Memory B cell (primary cell): Measurements from ENCODE around the gene SSX3.
"Not testable (repeated sequence)": the region's sequence is repeated elsewhere in the genome, so short reads cannot be mapped to it uniquely, and the experiment has no call there.

Source experiments
- ATAC-seq: fragments of 150-1000 bp; cut with Tn5 transposase; 2 replicates; pipeline ENCODE4 v1.10.0; 2021; ENCODE audit warnings: low read depth, mild to moderate bottlenecking, moderate library complexity
- DNase-seq, 2 donors: peaks; one replicate each; pipeline ENCODE4 v3.0.0; 2022; ENCODE audit warnings: low spot score in 2 of 2
- H3K27ac Mint-ChIP-seq: one replicate; pipeline ENCODE4 v1.8.0; 2022; ENCODE audit warnings: mild to moderate bottlenecking, moderate library complexity, mixed read lengths
- H3K27me3 Mint-ChIP-seq: one replicate; pipeline ENCODE4 v1.8.0; 2022; ENCODE audit warnings: mixed read lengths
- H3K36me3 Mint-ChIP-seq: one replicate; pipeline ENCODE4 v1.8.0; 2022; ENCODE audit warnings: mild to moderate bottlenecking, mixed read lengths
- H3K4me1 Mint-ChIP-seq: one replicate; pipeline ENCODE4 v1.8.0; 2022; ENCODE audit warnings: mixed read lengths
- H3K4me3 Mint-ChIP-seq: one replicate; pipeline ENCODE4 v1.8.0; 2022; ENCODE audit warnings: mild to moderate bottlenecking, moderate library complexity, mixed read lengths
- H3K9me3 Mint-ChIP-seq: one replicate; pipeline ENCODE4 v1.8.0; 2022; ENCODE audit warnings: mixed read lengths

The SSX3 gene, protein sequence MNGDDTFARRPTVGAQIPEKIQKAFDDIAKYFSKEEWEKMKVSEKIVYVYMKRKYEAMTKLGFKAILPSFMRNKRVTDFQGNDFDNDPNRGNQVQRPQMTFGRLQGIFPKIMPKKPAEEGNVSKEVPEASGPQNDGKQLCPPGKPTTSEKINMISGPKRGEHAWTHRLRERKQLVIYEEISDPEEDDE

DNA sequence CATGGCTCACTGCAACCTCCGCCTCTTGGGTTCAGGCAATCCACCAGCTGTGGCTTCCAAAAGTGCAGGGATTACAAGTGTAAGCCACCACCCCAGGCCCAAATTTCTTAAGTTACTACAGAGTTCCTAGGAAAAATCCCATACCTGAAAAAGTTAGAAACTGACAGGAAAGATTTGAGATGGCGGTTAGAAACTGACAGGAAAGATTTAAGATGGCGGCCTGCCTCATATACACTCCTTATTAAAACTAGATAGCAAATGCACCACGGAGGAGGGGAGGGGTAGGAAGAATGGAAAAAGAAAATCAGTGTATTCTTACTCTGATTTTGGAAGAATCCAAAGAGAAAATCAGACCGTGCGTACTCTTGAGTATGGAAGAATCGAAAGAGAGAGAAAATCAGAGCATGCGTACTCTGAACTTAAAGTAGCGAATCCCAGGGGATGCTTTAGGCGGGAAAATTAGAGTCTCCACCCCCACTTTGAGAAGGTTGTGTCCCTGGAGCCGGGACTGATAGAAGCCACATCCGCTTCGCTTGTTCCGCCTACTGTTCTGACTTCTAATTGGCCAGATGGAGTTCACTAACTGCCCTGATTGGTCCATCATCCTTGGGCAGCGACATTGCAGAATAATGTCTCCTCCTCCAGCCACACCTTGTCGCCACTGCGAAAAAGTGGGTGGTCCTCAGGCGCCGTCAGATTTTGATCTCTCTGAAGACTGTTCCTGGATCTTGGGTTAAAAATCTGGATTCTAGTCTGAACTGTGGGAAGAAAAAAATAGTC, at the start of gene SSX3:
Gene SSX3, minus strand, starts transcription at position 389 of the 780 bp plus-strand sequence. CDS start 1,454 bp downstream, outside the sequence.
- H3K4me1 Mint-ChIP-seq, H3K36me3 Mint-ChIP-seq, ATAC-seq, DNase-seq, H3K4me3 Mint-ChIP-seq, H3K9me3 Mint-ChIP-seq, H3K27ac Mint-ChIP-seq, H3K27me3 Mint-ChIP-seq: not testable (repeated sequence)

DNA sequence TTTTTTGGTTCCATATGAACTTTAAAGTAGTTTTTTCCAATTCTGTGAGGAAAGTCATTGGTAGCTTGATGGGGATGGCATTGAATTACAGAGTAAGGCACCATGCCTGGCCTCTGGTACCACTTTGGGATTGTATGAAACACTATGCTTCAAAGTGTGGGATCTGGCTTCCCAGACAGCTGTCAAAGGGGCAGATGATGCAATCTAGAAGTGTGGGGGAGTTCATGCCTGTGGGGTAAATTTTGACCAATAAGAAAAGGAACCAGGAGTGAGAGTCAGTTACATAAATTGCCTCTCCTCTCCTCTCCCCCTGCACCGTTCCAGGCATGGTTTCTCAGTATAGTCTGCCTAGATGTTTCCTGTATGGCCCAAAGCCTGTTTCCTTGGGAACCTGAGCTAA, 41.3 kb upstream of the SSX3 start:
- not testable (repeated sequence) for H3K4me1 Mint-ChIP-seq, H3K27me3 Mint-ChIP-seq, DNase-seq, H3K36me3 Mint-ChIP-seq, ATAC-seq, H3K9me3 Mint-ChIP-seq, H3K4me3 Mint-ChIP-seq, H3K27ac Mint-ChIP-seq

DNA sequence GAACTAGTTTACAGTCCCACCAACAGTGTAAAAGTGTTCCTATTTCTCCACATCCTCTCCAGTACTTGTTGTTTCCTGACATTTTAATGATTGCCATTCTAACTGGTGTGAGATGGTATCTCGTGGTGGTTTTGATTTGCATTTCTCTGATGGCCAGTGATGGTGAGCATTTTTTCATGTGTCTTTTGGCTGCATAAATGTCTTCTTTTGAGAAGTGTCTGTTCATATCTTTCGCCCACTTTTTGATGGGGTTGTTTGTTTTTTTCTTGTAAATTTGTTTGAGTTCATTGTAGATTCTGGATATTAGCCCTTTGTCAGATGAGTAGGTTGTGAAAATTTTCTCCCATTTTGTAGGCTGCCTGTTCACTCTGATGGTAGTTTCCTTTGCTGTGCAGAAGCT, 40.4 kb upstream of the SSX3 start:
- not testable (repeated sequence) for ATAC-seq

DNA sequence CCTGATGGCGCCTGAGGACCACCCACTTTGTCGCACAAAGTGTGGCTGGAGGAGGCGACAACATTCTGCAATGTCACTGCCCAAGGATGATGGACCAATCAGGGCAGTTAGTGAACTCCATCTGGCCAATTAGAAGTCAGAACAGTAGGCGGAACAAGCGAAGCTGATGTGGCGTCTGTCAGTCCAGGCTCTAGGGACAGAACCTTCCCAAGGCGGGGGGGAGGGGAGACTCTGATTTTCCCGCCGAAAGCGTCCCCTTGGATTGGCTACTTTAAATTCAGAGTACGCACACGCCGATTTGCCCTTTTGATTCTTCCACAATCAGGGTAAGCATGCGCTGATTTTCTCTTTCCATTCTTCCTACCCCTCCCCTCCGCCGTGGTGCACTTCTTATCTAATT, 26.7 kb upstream of the SSX3 start, which contains the start of gene SSX4:
Gene SSX4, plus strand, starts transcription at position 301 of the 400 bp plus-strand sequence. CDS start 515 bp downstream, outside the sequence.
- not testable (repeated sequence) for H3K27ac Mint-ChIP-seq, H3K27me3 Mint-ChIP-seq, H3K4me3 Mint-ChIP-seq, DNase-seq, H3K4me1 Mint-ChIP-seq, H3K9me3 Mint-ChIP-seq, H3K36me3 Mint-ChIP-seq, ATAC-seq

More for the DNA sequence above, 40.4 kb upstream of the SSX3 start:
- not testable (repeated sequence) for H3K27ac Mint-ChIP-seq, DNase-seq, H3K9me3 Mint-ChIP-seq, H3K4me1 Mint-ChIP-seq, H3K36me3 Mint-ChIP-seq, H3K27me3 Mint-ChIP-seq, H3K4me3 Mint-ChIP-seq

DNA sequence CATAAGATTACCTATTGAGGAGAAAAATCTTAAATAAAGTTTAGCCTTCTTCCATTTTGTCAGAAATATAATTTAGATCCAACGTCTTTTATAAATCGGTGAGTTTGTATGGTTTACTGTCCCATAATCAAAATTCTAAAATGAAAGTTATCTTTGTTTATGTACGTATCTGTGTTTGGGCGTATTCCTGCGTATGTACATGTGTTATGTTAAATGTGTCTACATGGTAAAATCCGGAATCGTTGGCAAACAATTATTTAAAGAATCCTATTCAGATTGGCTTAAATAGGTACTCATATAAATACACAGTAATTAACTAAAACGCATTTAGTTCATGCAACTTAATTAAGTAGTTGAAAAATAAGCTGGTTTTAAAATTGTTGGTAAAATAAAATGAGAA, 13.9 kb upstream of the SSX3 start:
- not testable (repeated sequence) for H3K4me3 Mint-ChIP-seq, ATAC-seq, DNase-seq, H3K27ac Mint-ChIP-seq, H3K4me1 Mint-ChIP-seq, H3K27me3 Mint-ChIP-seq, H3K36me3 Mint-ChIP-seq, H3K9me3 Mint-ChIP-seq

DNA sequence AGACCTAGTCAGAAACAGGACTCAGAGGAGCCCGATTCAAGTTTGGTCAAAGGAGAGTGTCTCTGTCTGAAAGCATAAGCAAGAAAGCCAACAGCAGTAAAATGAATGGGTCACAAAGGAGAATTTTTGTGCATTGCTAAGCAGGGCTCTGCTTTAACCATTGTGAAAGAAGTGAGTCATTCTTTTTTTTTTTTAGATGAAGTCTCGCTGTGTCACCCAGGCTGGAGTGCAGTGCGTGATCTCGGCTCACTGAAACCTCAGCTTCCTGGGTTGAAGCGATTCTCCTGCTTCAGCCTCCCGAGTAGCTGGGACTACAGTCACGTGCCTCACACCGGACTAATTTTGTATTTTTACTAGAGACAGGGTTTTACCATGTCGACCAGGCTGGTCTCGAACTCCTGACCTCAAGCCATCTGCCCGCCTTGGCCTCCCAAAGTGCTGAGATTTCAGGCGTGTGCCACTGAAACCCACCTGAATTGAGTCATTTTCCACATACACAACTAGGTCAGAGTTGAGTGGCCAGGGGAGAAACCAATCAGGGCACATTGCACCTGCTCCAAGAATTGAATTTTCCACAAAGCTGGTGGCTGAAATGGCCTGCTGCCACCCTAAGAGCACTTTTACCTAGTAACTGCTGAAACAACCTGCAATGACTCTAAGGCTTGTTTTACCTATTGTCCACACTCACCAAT, 11.4 kb upstream of the SSX3 start:
- H3K4me1 Mint-ChIP-seq, DNase-seq, H3K36me3 Mint-ChIP-seq, H3K27me3 Mint-ChIP-seq, ATAC-seq, H3K9me3 Mint-ChIP-seq, H3K4me3 Mint-ChIP-seq, H3K27ac Mint-ChIP-seq: not testable (repeated sequence)

DNA sequence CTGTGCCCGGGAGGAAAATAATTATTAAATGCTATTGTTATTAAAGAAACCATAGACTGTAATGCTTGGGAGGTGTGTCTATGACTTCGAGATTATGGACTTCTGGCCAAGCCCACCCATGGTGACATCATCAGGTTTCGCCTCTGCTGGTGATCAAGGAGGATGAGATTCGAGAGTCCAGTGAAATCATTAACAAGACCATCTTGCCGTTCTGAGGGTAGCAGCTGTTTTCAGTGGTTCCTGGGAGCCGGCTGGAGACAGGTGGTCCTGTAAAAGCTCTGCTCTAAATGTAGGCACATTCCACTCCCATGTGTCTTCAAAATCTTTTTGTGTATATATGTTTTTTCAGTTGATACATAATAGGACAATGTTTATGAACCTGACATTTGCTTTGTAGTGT, 2.8 kb upstream of the SSX3 start:
- H3K9me3 Mint-ChIP-seq, H3K4me3 Mint-ChIP-seq, H3K4me1 Mint-ChIP-seq, H3K27ac Mint-ChIP-seq, H3K27me3 Mint-ChIP-seq, DNase-seq, H3K36me3 Mint-ChIP-seq, ATAC-seq: not testable (repeated sequence)

DNA sequence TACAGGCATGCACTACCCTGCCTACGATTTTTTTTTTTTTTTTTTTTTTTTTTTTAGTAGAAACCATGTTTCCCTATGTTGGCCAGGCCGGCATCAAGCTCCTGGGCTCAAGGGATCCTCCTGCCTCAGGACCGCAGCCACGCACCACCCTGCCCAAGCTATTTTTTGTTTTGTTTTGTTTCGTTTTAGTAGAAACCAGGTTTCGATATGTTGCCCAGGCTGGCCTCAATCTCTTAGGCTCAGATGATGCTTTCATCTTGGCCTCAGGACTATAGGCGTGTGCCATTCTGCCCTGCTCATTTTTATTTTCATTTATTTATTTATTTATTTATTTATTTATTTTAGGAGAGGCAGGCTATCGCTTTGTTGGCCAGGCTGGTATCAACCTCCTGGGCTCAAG, 1.2 kb upstream of the SSX3 start:
- ATAC-seq (no peak), DNase-seq (no peak)
- Mint-ChIP-seq H3K4me3 (no peak overlapping the region), H3K36me3 (no peaks in the 10 kb centered on the region), H3K4me1 (no peaks in the 10 kb centered on the region), H3K9me3 (no peaks in the 10 kb centered on the region), H3K27ac (no peak overlapping the region), H3K27me3 (peaks cover 2% of the 10 kb centered on the region)

DNA sequence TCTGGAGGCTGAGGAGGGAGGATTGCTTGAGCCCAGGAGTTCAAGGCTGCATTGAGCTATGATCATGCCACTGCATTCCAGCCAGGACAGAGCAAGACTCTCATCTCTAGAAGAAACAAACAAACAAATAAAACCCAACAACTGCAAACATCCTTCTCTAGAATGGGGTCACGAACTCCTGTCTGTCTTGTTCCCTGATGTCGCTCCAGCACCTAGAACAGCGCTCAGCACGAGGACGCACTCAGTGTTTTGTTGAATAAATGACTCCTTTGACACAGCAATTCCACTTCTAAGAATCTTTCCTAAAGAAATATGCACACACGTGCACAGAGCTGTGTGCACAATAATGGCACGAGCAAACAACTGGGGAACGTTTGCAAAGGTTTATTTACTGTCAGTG, 10.4 kb downstream of the SSX3 start:
- H3K27me3 Mint-ChIP-seq, H3K27ac Mint-ChIP-seq, H3K36me3 Mint-ChIP-seq, ATAC-seq, H3K4me3 Mint-ChIP-seq, DNase-seq, H3K4me1 Mint-ChIP-seq, H3K9me3 Mint-ChIP-seq: not testable (repeated sequence)

DNA sequence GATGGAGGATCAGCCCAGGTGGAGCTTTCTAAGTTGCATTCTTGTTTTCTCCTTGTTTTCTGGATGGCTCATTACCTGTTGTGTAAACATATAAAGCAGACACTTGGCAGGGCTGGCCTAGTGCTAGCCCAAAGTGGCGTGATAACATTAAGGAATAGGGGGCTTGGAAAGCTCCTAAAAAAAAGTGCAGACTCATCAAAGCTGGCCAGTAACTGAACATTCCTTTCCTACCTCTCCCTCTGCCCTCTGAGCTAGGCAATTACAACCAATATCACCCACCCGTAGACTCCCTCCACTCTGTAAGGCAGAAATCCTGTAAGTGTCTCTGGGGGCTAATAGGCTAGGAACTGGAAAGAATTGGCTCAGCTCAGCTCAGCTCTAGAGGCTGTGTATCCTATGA, 42.5 kb downstream of the SSX3 start:
- not testable (repeated sequence) for H3K9me3 Mint-ChIP-seq, H3K27me3 Mint-ChIP-seq, ATAC-seq, H3K27ac Mint-ChIP-seq, DNase-seq, H3K4me3 Mint-ChIP-seq, H3K36me3 Mint-ChIP-seq, H3K4me1 Mint-ChIP-seq

DNA sequence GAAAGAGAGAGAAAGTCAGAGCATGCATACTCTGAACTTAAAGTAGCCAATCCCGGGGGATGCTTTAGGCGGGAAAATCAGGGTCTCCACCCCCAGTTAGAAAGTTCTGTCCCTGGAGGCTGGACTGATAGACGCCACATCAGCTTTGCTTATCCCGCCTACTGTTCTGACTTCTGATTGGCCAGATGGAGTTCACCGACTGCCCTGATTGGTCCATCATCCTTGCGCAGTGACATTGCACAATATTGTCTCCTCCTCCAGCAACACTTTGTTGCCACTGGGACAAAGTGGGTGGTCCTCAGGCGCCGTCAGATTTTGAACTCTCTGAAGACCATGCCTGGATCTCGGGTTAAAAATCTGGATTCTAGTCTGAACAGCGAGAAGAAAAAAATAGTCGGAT, 50.3 kb downstream of the SSX3 start:
- Mint-ChIP-seq H3K4me3 (no peak overlapping the region), H3K36me3 (no peaks in the 10 kb centered on the region), H3K27ac (no peak overlapping the region), H3K9me3 (no peaks in the 10 kb centered on the region), H3K4me1 (no peaks in the 10 kb centered on the region), H3K27me3 (no peaks in the 10 kb centered on the region)
- DNase-seq (no peak), ATAC-seq (no peak)
